Transverse colon (tissue), 4 donors: ENCODE data around the gene SNX18. TPM values are rescaled to one million over a fixed set of nuclear protein-coding genes. Genes with fewer than 3 reads are reported as not detected.

Experiments
- DNase-seq: peaks from one replicate; pipeline ENCODE4 v3.0.0-alpha.2; 2019
- H3K27ac ChIP-seq, 4 donors: fragments of 200-600 bp; sonication (generic); 2 replicates each; pipeline ENCODE4 v1.5.1; 2016 to 2018; ENCODE audit warnings: inconsistent platforms in 4 of 4
- H3K27me3 ChIP-seq: fragments of 200-600 bp; sonication (generic); 2 replicates; pipeline ENCODE4 v1.5.1; 2017; ENCODE audit warnings: inconsistent platforms
- H3K36me3 ChIP-seq, 4 donors: fragments of 200-600 bp; sonication (generic); 2 replicates each; pipeline ENCODE4 v1.5.1; 2017 to 2019; ENCODE audit warnings: inconsistent platforms in 4 of 4
- H3K4me1 ChIP-seq, 4 donors: fragments of 200-600 bp; sonication (generic); 2 replicates each; pipeline ENCODE4 v1.5.1; 2017 to 2020; ENCODE audit warnings: inconsistent platforms in 4 of 4
- H3K4me3 ChIP-seq, 4 donors: fragments of 200-600 bp; sonication (generic); 1 replicate in 1 of 4; 2 replicates in 3 of 4; pipeline versions ENCODE4 v1.5.1 to v1.6.1; 2017 to 2019; ENCODE audit warnings: inconsistent platforms in 4 of 4
- H3K9me3 ChIP-seq, 2 donors: fragments of 200-600 bp; sonication (generic); 2 replicates each; pipeline ENCODE4 v1.5.1; 2017 to 2019; ENCODE audit warnings: inconsistent platforms in 2 of 2
- CTCF ChIP-seq, 5 experiments: fragments of 200-600 bp in 3 of 5; fragments of 450-650 bp in 2 of 5; sonication (generic) in 3 of 5; IDR thresholded peaks; 1 replicate in 2 of 5; 2 replicates in 3 of 5; pipeline ENCODE4 v1.5.1; 2016 to 2017; ENCODE audit warnings: antibody characterized with exemption in 5 of 5, inconsistent platforms in 3 of 5, mild to moderate bottlenecking in 2 of 5, moderate library complexity in 1 of 5
- EP300 ChIP-seq: sonication (generic); formaldehyde crosslinking; IDR thresholded peaks from one replicate; pipeline ENCODE4 v1.6.1; 2017; ENCODE audit warnings: antibody characterized with exemption, low read depth
- POLR2A ChIP-seq: fragments of 450-650 bp; IDR thresholded peaks from one replicate; pipeline ENCODE4 v1.6.1; 2016; ENCODE audit warnings: antibody characterized with exemption, mild to moderate bottlenecking, moderate library complexity
- POLR2AphosphoS5 ChIP-seq, 3 donors: sonication (generic); formaldehyde crosslinking; IDR thresholded peaks; one replicate each; pipeline ENCODE4 v1.6.1; 2016; ENCODE audit warnings: antibody characterized with exemption in 3 of 3
- WGBS, 2 donors: methylation state at CpG; one replicate each; pipeline ENCODE4 v1.1.5; 2018; ENCODE audit warnings: low coverage in 1 of 2; 5-methylcytosine and 5-hydroxymethylcytosine counted together
- in situ Hi-C, 4 donors: fragments of 200-750 bp; cut with MboI; loops; one replicate each; pipeline versions ENCODE4 v1.15.0 to v1.15.1; 2017; ENCODE audit warnings: low sequenced_read_pairs in 3 of 4, low pct_ligation_motif_present in 1 of 4, low pct_unique_long_range_greater_than_20kb in 1 of 4
- intact Hi-C: fragments of 100-400 bp; cut with DNase I; formaldehyde crosslinking; loops from one replicate; pipeline ENCODE4 v1.15.1; 2023; ENCODE audit warnings: low total_unique reads
- total RNA-seq, 4 donors: library from RNA; depleted of rRNA; stranded (reverse); fragments of >200 nt; gene quantifications; one replicate each; pipeline ENCODE4 v1.1.0, GENCODE V29; 2016

Gene SNX18
- total RNA-seq, 4 donors from 2014 or later: 18.0 to 35.4 (median 20.0) TPM

GRCh38 chr5:54523534-54523933 is 6.0 kb downstream of the SNX18 start:
- peaks cover 9 to 77% (median 36%) of the 10 kb centered on the region in 4 donors for H3K4me1 ChIP-seq
- H3K4me3 ChIP-seq: no peak overlapping the region
- H3K36me3 ChIP-seq: no peaks in the 10 kb centered on the region
- no peak for DNase-seq
- H3K27ac ChIP-seq: peak overlapping the region; percentile 22 to 74 (median 54)
- no peaks in the 10 kb centered on the region for H3K27me3 ChIP-seq
- 79 to 81% methylated on average over 2 to 3 of the region's 3 CpGs for WGBS, 2 donors
- intact Hi-C loops (no loop called here), in situ Hi-C loops (loop anchor here in 3 of 4 donors (25.0 kb wide), 2 partner anchors 339 to 639 kb away; partner anchors contain the start of genes CDC20B (in 3 of the 3) and GPX8 (in 3 of the 3))
- no peaks in the 10 kb centered on the region for H3K9me3 ChIP-seq
- TF ChIP-seq POLR2A (no peak), POLR2AphosphoS5 (IDR thresholded peaks at IDR 0.05) (no peak), CTCF (IDR thresholded peaks at IDR 0.05) (no peak), EP300 (no peak)

GRCh38 chr5:54524082-54524481 is 6.5 kb downstream of the SNX18 start:
- Histone ChIP-seq H3K9me3 (no peaks in the 10 kb centered on the region), H3K4me1 (peaks cover 9 to 72% (median 31%) of the 10 kb centered on the region in 4 donors), H3K27me3 (no peaks in the 10 kb centered on the region), H3K4me3 (peak overlapping the region in 1 of 4 donors; percentile 0), H3K36me3 (no peaks in the 10 kb centered on the region), H3K27ac (peak overlapping the region; percentile 22 to 74 (median 54))
- in situ Hi-C loops: loop anchor here in 3 of 4 donors (25.0 kb wide), 2 partner anchors 338 to 638 kb away; partner anchors contain the start of genes CDC20B (in 3 of the 3) and GPX8 (in 3 of the 3)
- no peak for DNase-seq
- intact Hi-C loops: no loop called here
- 69% methylated on average over 8 of the region's 8 CpGs; no CpG with 5 or more reads in 1 of the 2 donors for WGBS, 2 donors
- TF ChIP-seq EP300 (no peak), POLR2AphosphoS5 (IDR thresholded peaks at IDR 0.05) (no peak), POLR2A (no peak), CTCF (IDR thresholded peaks at IDR 0.05) (no peak)

GRCh38 chr5:54524704-54525103 is 7.1 kb downstream of the SNX18 start:
- intact Hi-C loops: no loop called here
- H3K27me3 ChIP-seq: no peaks in the 10 kb centered on the region
- H3K9me3 ChIP-seq: no peaks in the 10 kb centered on the region
- peak overlapping the region; percentile 1 to 74 (median 44) for H3K27ac ChIP-seq
- peak overlapping the region in 1 of 4 donors; percentile 0 for H3K4me3 ChIP-seq
- peaks cover 4 to 70% (median 26%) of the 10 kb centered on the region in 4 donors for H3K4me1 ChIP-seq
- TF ChIP-seq EP300 (no peak), POLR2AphosphoS5 (IDR thresholded peaks at IDR 0.05) (no peak), CTCF (IDR thresholded peaks at IDR 0.05) (no peak), POLR2A (no peak)
- 43 to 77% methylated on average over 1 to 8 of the region's 8 CpGs for WGBS, 2 donors
- peak; percentile 16 for DNase-seq
- in situ Hi-C loops: loop anchor here in 3 of 4 donors (25.0 kb wide), 2 partner anchors 338 to 638 kb away; partner anchors contain the start of genes CDC20B (in 3 of the 3) and GPX8 (in 3 of the 3)
- H3K36me3 ChIP-seq: no peaks in the 10 kb centered on the region

GRCh38 chr5:54525261-54525660 is 7.7 kb downstream of the SNX18 start:
- WGBS, 2 donors: 89 to 90% methylated on average over 4 of the region's 4 CpGs
- peak overlapping the region in 3 of 4 donors; percentile 1 to 74 (median 67) for H3K27ac ChIP-seq
- peaks cover 4 to 70% (median 25%) of the 10 kb centered on the region in 4 donors for H3K4me1 ChIP-seq
- H3K4me3 ChIP-seq: no peak overlapping the region
- H3K27me3 ChIP-seq: no peaks in the 10 kb centered on the region
- H3K36me3 ChIP-seq: no peaks in the 10 kb centered on the region
- DNase-seq: no peak
- intact Hi-C loops: no loop called here
- in situ Hi-C loops: no loop called here
- TF ChIP-seq CTCF (IDR thresholded peaks at IDR 0.05): no peak
- TF ChIP-seq POLR2A: no peak
- no peak for TF ChIP-seq POLR2AphosphoS5 (IDR thresholded peaks at IDR 0.05)
- TF ChIP-seq EP300: no peak
- no peaks in the 10 kb centered on the region for H3K9me3 ChIP-seq
